ENCODE measurements around the gene SLC9A3.

Gene SLC9A3

GRCh38 chr5:421287-421880 is 102.9 kb downstream of the SLC9A3 start:
- Histone ChIP-seq H3K36me3 (ENCODE audit: insufficient read depth, low read length) (no peaks in the 10 kb centered on the region), H3K4me2 (ENCODE audit: low read length) (no peak overlapping the region), H3F3A (ENCODE audit: insufficient read depth, low read length) (no peaks in the 10 kb centered on the region), H3K4me3 (ENCODE audit: low read depth, low read length, poor library complexity, severe bottlenecking) (no peak overlapping the region), H3K9me2 (ENCODE audit: low read depth, low read length) (no peaks in the 10 kb centered on the region), H3K9ac (ENCODE audit: low read length) (no peak overlapping the region), H3K27me3 (ENCODE audit: insufficient read depth, low read length) (no peaks in the 10 kb centered on the region), H2AFZ (ENCODE audit: low read length) (no peak overlapping the region), H3K27ac (ENCODE audit: low read depth, low read length, poor library complexity, severe bottlenecking) (peak overlapping the region; percentile 23), H3K4me1 (ENCODE audit: insufficient read depth, low read length, severe bottlenecking) (peaks cover 53% of the 10 kb centered on the region), H4K20me1 (ENCODE audit: insufficient read depth, low read length) (no peaks in the 10 kb centered on the region), H3K79me2 (ENCODE audit: insufficient read depth, low read length) (no peaks in the 10 kb centered on the region), H3K9me3 (ENCODE audit: low read length) (no peaks in the 10 kb centered on the region)
- no peak for TF ChIP-seq CTCF (IDR thresholded peaks at IDR 0.05; ENCODE audit: low read length)
- TF ChIP-seq EZH2 (IDR thresholded peaks at IDR 0.05; ENCODE audit: borderline replicate concordance, low read length): no peak

GRCh38 chr5:420632-421286 is 103.5 kb downstream of the SLC9A3 start:
- Histone ChIP-seq H3K27ac (ENCODE audit: low read depth, low read length, poor library complexity, severe bottlenecking) (no peak overlapping the region), H3K4me1 (ENCODE audit: insufficient read depth, low read length, severe bottlenecking) (peaks cover 57% of the 10 kb centered on the region), H3K4me3 (ENCODE audit: low read depth, low read length, poor library complexity, severe bottlenecking) (no peak overlapping the region), H3K79me2 (ENCODE audit: insufficient read depth, low read length) (no peaks in the 10 kb centered on the region), H3K9ac (ENCODE audit: low read length) (no peak overlapping the region), H3K27me3 (ENCODE audit: insufficient read depth, low read length) (no peaks in the 10 kb centered on the region), H3K9me3 (ENCODE audit: low read length) (no peaks in the 10 kb centered on the region), H3K4me2 (ENCODE audit: low read length) (no peak overlapping the region), H4K20me1 (ENCODE audit: insufficient read depth, low read length) (no peaks in the 10 kb centered on the region), H2AFZ (ENCODE audit: low read length) (no peak overlapping the region), H3K9me2 (ENCODE audit: low read depth, low read length) (no peaks in the 10 kb centered on the region), H3F3A (ENCODE audit: insufficient read depth, low read length) (no peaks in the 10 kb centered on the region), H3K36me3 (ENCODE audit: insufficient read depth, low read length) (no peaks in the 10 kb centered on the region)
- TF ChIP-seq EZH2 (IDR thresholded peaks at IDR 0.05; ENCODE audit: borderline replicate concordance, low read length) (no peak), CTCF (IDR thresholded peaks at IDR 0.05; ENCODE audit: low read length) (no peak)
